Right cardiac atrium (tissue), 5 donors: ENCODE data around the gene ZNF536. TPM values are rescaled to one million over a fixed set of nuclear protein-coding genes. Genes with fewer than 3 reads are reported as not detected.
A peak's percentile ranks its signal among the peaks of the same experiment; 100 is the strongest.
"Not testable (repeated sequence)": the region's sequence is repeated elsewhere in the genome, so short reads cannot be mapped to it uniquely, and the experiment has no call there.

Experiments
- ATAC-seq, 2 donors: fragments of 200-7000 bp; cut with Tn5 transposase; one replicate each; pipeline versions ENCODE4 v1.8.0 to v1.9.1; 2020; ENCODE audit warnings: moderate library complexity in 2 of 2, mild to moderate bottlenecking in 1 of 2
- DNase-seq, 3 donors: peaks; one replicate each; pipeline ENCODE4 v3.0.0-alpha.2; 2020
- H3K27ac ChIP-seq: one replicate; pipeline ENCODE4 v1.5.1; 2013; ENCODE audit warnings: mild to moderate bottlenecking, low read length, control low read depth, moderate library complexity
- H3K27me3 ChIP-seq: one replicate; pipeline ENCODE4 v1.6.1; 2013; ENCODE audit not compliant: control insufficient read depth, insufficient read depth
- H3K4me1 ChIP-seq: one replicate; pipeline ENCODE4 v1.6.1; 2013; ENCODE audit warnings: low read length; ENCODE audit not compliant: control insufficient read depth, insufficient read depth
- H3K4me3 ChIP-seq: one replicate; pipeline ENCODE4 v1.5.1; 2013; ENCODE audit warnings: low read length, control low read depth
- H3K9me3 ChIP-seq: one replicate; pipeline ENCODE4 v1.6.1; 2013; ENCODE audit warnings: low read length; ENCODE audit not compliant: control insufficient read depth
- WGBS: extraction: QIAGEN DNeasy Blood & Tissue Kit; methylation state at CpG from one replicate; pipeline ENCODE4 v1.1.7; 2013; 5-methylcytosine and 5-hydroxymethylcytosine counted together
- intact Hi-C, 4 donors: fragments of 100-400 bp; cut with DNase I; formaldehyde crosslinking; loops; one replicate each; pipeline versions ENCODE4 v1.11.0 to v1.14.0; 2022 to 2023
- polyA plus RNA-seq: library from polyadenylated mRNA; stranded (reverse); fragments of 200-250 nt; gene quantifications from one replicate; pipeline ENCODE4 v1.2.3, GENCODE V29; 2013
- total RNA-seq, 4 donors: library from RNA; stranded (reverse); fragmentation: NEBNext Ultra II Directional; extraction: Animal tissue kit (Norgen Biotek cat#: 25700); gene quantifications; one replicate each; pipeline ENCODE4 v1.2.1, GENCODE V29; 2021
- donor health status: healthy with polysubstance abuse.
- donor health status: DM: no; HTN: yes; CAD: no.
- donor health status: DM: no; HTN: no; CAD: no.
- donor health status: DM: no; HTN: yes; CAD: no; lungs with severe emphysema.
- donor health status: DM: yes; HTN: yes; CAD: no.

The ZNF536 gene
- total and polyA plus RNA-seq, 5 donors = 2.5 to 6.5 (median 4.2) TPM

GRCh38 chr19:30473334-30473867 lies 101.2 kb downstream of the ZNF536 start:
- DNase-seq (no peak), ATAC-seq (no peak)
- H3K4me1 ChIP-seq = no peaks in the 10 kb centered on the region
- intact Hi-C loops = no loop called here
- H3K9me3 ChIP-seq = no peaks in the 10 kb centered on the region
- H3K4me3 ChIP-seq = no peak overlapping the region
- no peak overlapping the region for H3K27ac ChIP-seq
- WGBS = 87% methylated on average over 5 of the region's 5 CpGs
- H3K27me3 ChIP-seq = no peaks in the 10 kb centered on the region

- DNase-seq (no peak), ATAC-seq (no peak)
- H3K9me3 ChIP-seq = no peaks in the 10 kb centered on the region
- intact Hi-C loops = no loop called here
- no peak overlapping the region for H3K27ac ChIP-seq
- no peaks in the 10 kb centered on the region for H3K27me3 ChIP-seq
- no peak overlapping the region for H3K4me3 ChIP-seq
- H3K4me1 ChIP-seq = no peaks in the 10 kb centered on the region
- 82% methylated on average over 2 of the region's 2 CpGs for WGBS
These were observed 104.8 kb downstream of the ZNF536 start for GRCh38 chr19:30476997-30477396.

GRCh38 chr19:30479231-30479630 lies 107.0 kb downstream of the ZNF536 start:
- WGBS = 28% methylated on average over 7 of the region's 7 CpGs
- ATAC-seq (peak; percentile 24 to 72), DNase-seq (no peak)
- Histone ChIP-seq H3K4me1 (no peaks in the 10 kb centered on the region), H3K4me3 (no peak overlapping the region), H3K27me3 (no peaks in the 10 kb centered on the region), H3K27ac (no peak overlapping the region), H3K9me3 (no peaks in the 10 kb centered on the region)
- intact Hi-C loops = no loop called here

- no peak overlapping the region for H3K27ac ChIP-seq
- intact Hi-C loops = no loop called here
- H3K4me3 ChIP-seq = no peak overlapping the region
- H3K27me3 ChIP-seq = no peaks in the 10 kb centered on the region
- no peak for ATAC-seq
- DNase-seq = no peak
- WGBS = 38% methylated on average over 6 of the region's 6 CpGs
- H3K4me1 ChIP-seq = no peaks in the 10 kb centered on the region
- no peaks in the 10 kb centered on the region for H3K9me3 ChIP-seq
These were observed 107.9 kb downstream of the ZNF536 start for GRCh38 chr19:30480097-30480496.

GRCh38 chr19:30481063-30481462 lies 108.9 kb downstream of the ZNF536 start:
- no peak overlapping the region for H3K27ac ChIP-seq
- no peak overlapping the region for H3K4me3 ChIP-seq
- intact Hi-C loops = no loop called here
- ATAC-seq (no peak), DNase-seq (no peak)
- WGBS = 87% methylated on average over 4 of the region's 4 CpGs
- no peaks in the 10 kb centered on the region for H3K9me3 ChIP-seq
- H3K27me3 ChIP-seq = no peaks in the 10 kb centered on the region
- H3K4me1 ChIP-seq = no peaks in the 10 kb centered on the region

GRCh38 chr19:30481823-30482222 lies 109.6 kb downstream of the ZNF536 start:
- Histone ChIP-seq H3K9me3 (no peaks in the 10 kb centered on the region), H3K27ac (no peak overlapping the region), H3K4me1 (no peaks in the 10 kb centered on the region), H3K4me3 (no peak overlapping the region), H3K27me3 (no peaks in the 10 kb centered on the region)
- no peak for DNase-seq
- no peak for ATAC-seq
- 95% methylated on average over 6 of the region's 6 CpGs for WGBS
- intact Hi-C loops = no loop called here

GRCh38 chr19:30482956-30483355 lies 110.8 kb downstream of the ZNF536 start:
- no peaks in the 10 kb centered on the region for H3K27me3 ChIP-seq
- WGBS = 88% methylated on average over 1 of the region's 1 CpG
- intact Hi-C loops = no loop called here
- no peak overlapping the region for H3K4me3 ChIP-seq
- H3K4me1 ChIP-seq = no peaks in the 10 kb centered on the region
- H3K27ac ChIP-seq = no peak overlapping the region
- ATAC-seq (no peak), DNase-seq (no peak)
- no peaks in the 10 kb centered on the region for H3K9me3 ChIP-seq

- 89% methylated on average over 2 of the region's 2 CpGs for WGBS
- intact Hi-C loops, ATAC-seq, H3K4me3 ChIP-seq, H3K27ac ChIP-seq, H3K27me3 ChIP-seq, H3K9me3 ChIP-seq, DNase-seq, H3K4me1 ChIP-seq: not testable (repeated sequence)
These were observed 114.1 kb downstream of the ZNF536 start for GRCh38 chr19:30486250-30486649.

GRCh38 chr19:30487178-30487577 lies 115.0 kb downstream of the ZNF536 start:
- intact Hi-C loops = no loop called here
- 80% methylated on average over 3 of the region's 3 CpGs for WGBS

GRCh38 chr19:30488191-30488590 lies 116.0 kb downstream of the ZNF536 start:
- intact Hi-C loops = no loop called here
- no peak for DNase-seq
- H3K4me1 ChIP-seq = peaks cover 3% of the 10 kb centered on the region
- H3K27me3 ChIP-seq = no peaks in the 10 kb centered on the region
- H3K4me3 ChIP-seq = no peak overlapping the region
- WGBS = 81% methylated on average over 3 of the region's 3 CpGs
- no peaks in the 10 kb centered on the region for H3K9me3 ChIP-seq
- no peak overlapping the region for H3K27ac ChIP-seq
- ATAC-seq = no peak

More at GRCh38 chr19:30487178-30487577, 115.0 kb downstream of the ZNF536 start:
- DNase-seq (no peak), ATAC-seq (no peak)
- no peaks in the 10 kb centered on the region for H3K27me3 ChIP-seq
- no peak overlapping the region for H3K27ac ChIP-seq
- H3K4me3 ChIP-seq = no peak overlapping the region
- no peaks in the 10 kb centered on the region for H3K9me3 ChIP-seq
- H3K4me1 ChIP-seq = peaks cover 3% of the 10 kb centered on the region

GRCh38 chr19:30490760-30491159 lies 118.6 kb downstream of the ZNF536 start:
- 89% methylated on average over 8 of the region's 8 CpGs for WGBS
- ATAC-seq = no peak
- H3K27me3 ChIP-seq = no peaks in the 10 kb centered on the region
- no peaks in the 10 kb centered on the region for H3K9me3 ChIP-seq
- no peak overlapping the region for H3K4me3 ChIP-seq
- peaks cover 3% of the 10 kb centered on the region for H3K4me1 ChIP-seq
- no peak overlapping the region for H3K27ac ChIP-seq
- no peak for DNase-seq
- intact Hi-C loops = no loop called here
